Stimulated activated naive CD8-positive, alpha-beta T cell treated with anti-CD3 and anti-CD28 coated beads, Interleukin-15, amount 100 ng/mL, for 72 hours (primary cell): ENCODE data around the gene UPK1B.
"Not testable (repeated sequence)": the region's sequence is repeated elsewhere in the genome, so short reads cannot be mapped to it uniquely, and the experiment has no call there.

Experiments used
- ATAC-seq: fragments of 150-1000 bp; cut with Tn5 transposase; 2 replicates; pipeline ENCODE4 v1.10.0; 2021; ENCODE audit warnings: mild to moderate bottlenecking, moderate library complexity
- DNase-seq, 2 donors: peaks; one replicate each; pipeline ENCODE4 v3.0.0; 2021 to 2022
- H3K27ac Mint-ChIP-seq, 2 donors: one replicate each; pipeline ENCODE4 v1.8.0; 2022; ENCODE audit warnings: mild to moderate bottlenecking in 2 of 2, mixed read lengths in 2 of 2, moderate library complexity in 2 of 2
- H3K27me3 Mint-ChIP-seq: one replicate; pipeline ENCODE4 v1.8.0; 2022; ENCODE audit warnings: mixed read lengths
- H3K4me1 Mint-ChIP-seq: one replicate; pipeline ENCODE4 v1.8.0; 2022; ENCODE audit warnings: mild to moderate bottlenecking, mixed read lengths
- H3K4me3 Mint-ChIP-seq, 2 donors: one replicate each; pipeline ENCODE4 v1.8.0; 2022; ENCODE audit warnings: mild to moderate bottlenecking in 2 of 2, mixed read lengths in 2 of 2, moderate library complexity in 1 of 2
- H3K9me3 Mint-ChIP-seq, 2 donors: one replicate each; pipeline ENCODE4 v1.8.0; 2022; ENCODE audit warnings: mixed read lengths in 2 of 2

Gene UPK1B

GRCh38 chr3:119173325-119173724 lies at the start of gene UPK1B:
Gene UPK1B (plus strand): TSS chr3:119173598. CDS start chr3:119186742, 13,144 bp downstream.
- Mint-ChIP-seq H3K27ac (no peak within 1 kb of the TSS), H3K27me3 (peaks cover 21% of the 10 kb centered on the region), H3K4me3 (no peak within 1 kb of the TSS), H3K9me3 (no peaks in the 10 kb centered on the region), H3K4me1 (no peaks in the 10 kb centered on the region)
- DNase-seq: no peak
- peak; percentile 39 for ATAC-seq

GRCh38 chr3:119125342-119125741 lies 48.1 kb upstream of the UPK1B start:
- no peaks in the 10 kb centered on the region for H3K4me1 Mint-ChIP-seq
- ATAC-seq (no peak), DNase-seq (no peak)
- no peak overlapping the region for H3K27ac Mint-ChIP-seq
- H3K4me3 Mint-ChIP-seq: no peak overlapping the region
- peaks cover 0 to 2% of the 10 kb centered on the region in 2 donors for H3K9me3 Mint-ChIP-seq
- H3K27me3 Mint-ChIP-seq: peaks cover 13% of the 10 kb centered on the region

- Mint-ChIP-seq H3K27ac (no peak overlapping the region), H3K27me3 (peaks cover 16% of the 10 kb centered on the region), H3K4me3 (no peak overlapping the region), H3K9me3 (no peaks in the 10 kb centered on the region), H3K4me1 (no peaks in the 10 kb centered on the region)
- DNase-seq (no peak), ATAC-seq (no peak)
These were observed 47.5 kb upstream of the UPK1B start for GRCh38 chr3:119125742-119126504.

- not testable (repeated sequence) for ATAC-seq, DNase-seq, H3K27ac Mint-ChIP-seq, H3K9me3 Mint-ChIP-seq, H3K4me3 Mint-ChIP-seq, H3K4me1 Mint-ChIP-seq
- peaks cover 34% of the 10 kb centered on the region for H3K27me3 Mint-ChIP-seq
These were observed 43.1 kb upstream of the UPK1B start for GRCh38 chr3:119130291-119130690.

- DNase-seq, H3K9me3 Mint-ChIP-seq, H3K4me3 Mint-ChIP-seq, H3K4me1 Mint-ChIP-seq, H3K27ac Mint-ChIP-seq, ATAC-seq: not testable (repeated sequence)
- peaks cover 34% of the 10 kb centered on the region for H3K27me3 Mint-ChIP-seq
These were observed 41.1 kb upstream of the UPK1B start for GRCh38 chr3:119132291-119132690.

- H3K4me3 Mint-ChIP-seq, H3K27me3 Mint-ChIP-seq, H3K9me3 Mint-ChIP-seq, H3K4me1 Mint-ChIP-seq, H3K27ac Mint-ChIP-seq, ATAC-seq, DNase-seq: not testable (repeated sequence)
These were observed 34.0 kb upstream of the UPK1B start for GRCh38 chr3:119139360-119139759.

- Mint-ChIP-seq H3K27me3 (no peaks in the 10 kb centered on the region), H3K9me3 (no peaks in the 10 kb centered on the region), H3K4me1 (no peaks in the 10 kb centered on the region), H3K4me3 (no peak overlapping the region), H3K27ac (no peak overlapping the region)
- no peak for DNase-seq
- no peak for ATAC-seq
These were observed 32.9 kb upstream of the UPK1B start for GRCh38 chr3:119140466-119140865.

GRCh38 chr3:119145128-119145499 lies 28.3 kb upstream of the UPK1B start:
- Mint-ChIP-seq H3K27ac (no peak overlapping the region), H3K4me1 (no peaks in the 10 kb centered on the region), H3K27me3 (no peaks in the 10 kb centered on the region), H3K4me3 (no peak overlapping the region), H3K9me3 (no peaks in the 10 kb centered on the region)
- no peak for DNase-seq
- peak; percentile 54 for ATAC-seq

- Mint-ChIP-seq H3K9me3 (no peaks in the 10 kb centered on the region), H3K4me3 (no peak within 1 kb of the TSS), H3K27ac (peak within 1 kb of the TSS in 1 of 2 donors; percentile 6), H3K27me3 (no peaks in the 10 kb centered on the region), H3K4me1 (no peaks in the 10 kb centered on the region)
- no peak for DNase-seq
- peak; percentile 72 for ATAC-seq
These were observed 27.8 kb upstream of the UPK1B start, which contains the start of gene TEX55 for GRCh38 chr3:119145500-119146167. Gene TEX55 (plus strand): TSS chr3:119146165. CDS start chr3:119146190, 25 bp downstream.

GRCh38 chr3:119146578-119147375 lies 26.6 kb upstream of the UPK1B start:
- Mint-ChIP-seq H3K4me1 (no peaks in the 10 kb centered on the region), H3K27ac (no peak overlapping the region), H3K9me3 (no peaks in the 10 kb centered on the region), H3K4me3 (no peak overlapping the region), H3K27me3 (no peaks in the 10 kb centered on the region)
- DNase-seq (no peak), ATAC-seq (no peak)

- ATAC-seq (no peak), DNase-seq (no peak)
- no peaks in the 10 kb centered on the region for H3K27me3 Mint-ChIP-seq
- no peaks in the 10 kb centered on the region for H3K9me3 Mint-ChIP-seq
- no peak overlapping the region for H3K27ac Mint-ChIP-seq
- H3K4me1 Mint-ChIP-seq: no peaks in the 10 kb centered on the region
- H3K4me3 Mint-ChIP-seq: no peak overlapping the region
These were observed 25.9 kb upstream of the UPK1B start for GRCh38 chr3:119147494-119147893.

GRCh38 chr3:119148493-119149180 lies 24.8 kb upstream of the UPK1B start:
- Mint-ChIP-seq H3K27ac (no peak overlapping the region), H3K27me3 (no peaks in the 10 kb centered on the region), H3K9me3 (peaks cover 4 to 8% of the 10 kb centered on the region in 2 donors), H3K4me1 (no peaks in the 10 kb centered on the region), H3K4me3 (no peak overlapping the region)
- DNase-seq (no peak), ATAC-seq (no peak)

- H3K4me3 Mint-ChIP-seq: no peak overlapping the region
- no peaks in the 10 kb centered on the region for H3K27me3 Mint-ChIP-seq
- H3K4me1 Mint-ChIP-seq: no peaks in the 10 kb centered on the region
- DNase-seq: no peak
- H3K27ac Mint-ChIP-seq: no peak overlapping the region
- ATAC-seq: peak; percentile 49
- H3K9me3 Mint-ChIP-seq: peaks cover 12 to 17% of the 10 kb centered on the region in 2 donors
These were observed 23.9 kb upstream of the UPK1B start for GRCh38 chr3:119149484-119149883.

GRCh38 chr3:119156868-119157267 lies 16.5 kb upstream of the UPK1B start:
- no peak for ATAC-seq
- Mint-ChIP-seq H3K27ac (no peak overlapping the region), H3K4me1 (no peaks in the 10 kb centered on the region), H3K9me3 (peaks cover 27 to 41% of the 10 kb centered on the region in 2 donors), H3K4me3 (no peak overlapping the region), H3K27me3 (no peaks in the 10 kb centered on the region)
- DNase-seq: no peak

GRCh38 chr3:119157971-119158370 lies 15.4 kb upstream of the UPK1B start:
- H3K9me3 Mint-ChIP-seq: peaks cover 27 to 40% of the 10 kb centered on the region in 2 donors
- DNase-seq: no peak

More at GRCh38 chr3:119157971-119158370, 15.4 kb upstream of the UPK1B start:
- Mint-ChIP-seq H3K4me3 (no peak overlapping the region), H3K4me1 (no peaks in the 10 kb centered on the region), H3K27me3 (no peaks in the 10 kb centered on the region), H3K27ac (no peak overlapping the region)
- no peak for ATAC-seq
